HepG2 (cell line): ENCODE results near the gene CHRNG. TPM values are rescaled to one million over a fixed set of nuclear protein-coding genes. Genes with fewer than 3 reads are reported as not detected.
A peak's percentile ranks its signal among the peaks of the same experiment; 100 is the strongest.

Experiments
- BCL6 ChIP-seq: IDR thresholded peaks from 2 replicates; pipeline ENCODE4 v1.6.1; 2016; ENCODE audit warnings: missing genetic modification reagents, missing compliant biosample characterization
- CENPX ChIP-seq: sonication (generic); formaldehyde crosslinking; IDR thresholded peaks from 2 replicates; pipeline ENCODE4 v1.9.0; 2021; ENCODE audit warnings: mild to moderate bottlenecking, missing genetic modification reagents, moderate library complexity
- EP300 ChIP-seq, 3 experiments: sonication (generic) in 1 of 3; formaldehyde crosslinking in 1 of 3; IDR thresholded peaks; 2 replicates each; pipeline versions ENCODE4 v1.5.1 to v1.6.1; 2011 to 2020; ENCODE audit warnings: low read depth in 2 of 3, low read length in 2 of 3, borderline replicate concordance in 1 of 3, improper control_type of control experiment in 1 of 3, mild to moderate bottlenecking in 1 of 3, missing genetic modification reagents in 1 of 3, moderate library complexity in 1 of 3
- ERF ChIP-seq: IDR thresholded peaks from 2 replicates; pipeline ENCODE4 v1.6.1; 2018; ENCODE audit warnings: missing biosample characterization, missing genetic modification reagents
- HCFC1 ChIP-seq: fragments of 150-350 bp; IDR thresholded peaks from 2 replicates; pipeline ENCODE4 v1.6.1; 2014; ENCODE audit warnings: low read depth, low read length
- MIER2 ChIP-seq: IDR thresholded peaks from 2 replicates; pipeline ENCODE4 v1.6.1; 2016; ENCODE audit warnings: missing biosample characterization, missing genetic modification reagents
- PCBP1 ChIP-seq: fragments of 200-400 bp; formaldehyde crosslinking; IDR thresholded peaks from 2 replicates; pipeline ENCODE4 v1.6.1; 2017; ENCODE audit warnings: mild to moderate bottlenecking, low read depth, low read length, borderline replicate concordance
- REXO4 ChIP-seq: sonication (generic); formaldehyde crosslinking; IDR thresholded peaks from 2 replicates; pipeline ENCODE4 v1.8.0; 2022; ENCODE audit warnings: missing genetic modification reagents, mild to moderate bottlenecking, borderline replicate concordance
- SKIL ChIP-seq: sonication (generic); formaldehyde crosslinking; IDR thresholded peaks from 2 replicates; pipeline ENCODE4 v1.8.0; 2022; ENCODE audit warnings: missing genetic modification reagents, mild to moderate bottlenecking, moderate library complexity, borderline replicate concordance
- SRSF1 ChIP-seq: fragments of 200-400 bp; formaldehyde crosslinking; optimal IDR thresholded peaks from 2 replicates; pipeline ENCODE3; 2017; ENCODE audit warnings: mild to moderate bottlenecking, low read depth, low read length, moderate library complexity
- TARDBP ChIP-seq: sonication (generic); formaldehyde crosslinking; IDR thresholded peaks from 2 replicates; pipeline ENCODE4 v1.8.0; 2022; ENCODE audit warnings: mild to moderate bottlenecking, missing genetic modification reagents
- ZBTB20 ChIP-seq: sonication (generic); formaldehyde crosslinking; IDR thresholded peaks from 2 replicates; pipeline ENCODE4 v1.8.1; 2023; ENCODE audit warnings: missing genetic modification reagents, low read depth, mild to moderate bottlenecking, borderline replicate concordance
- ZFYVE20 ChIP-seq: sonication (generic); formaldehyde crosslinking; IDR thresholded peaks from 2 replicates; pipeline ENCODE4 v1.8.0; 2023; ENCODE audit warnings: low read depth, mild to moderate bottlenecking, moderate library complexity, missing genetic modification reagents, borderline replicate concordance
- ZKSCAN5 ChIP-seq: sonication (generic); formaldehyde crosslinking; IDR thresholded peaks from 2 replicates; pipeline ENCODE4 v1.5.1; 2020; ENCODE audit warnings: mild to moderate bottlenecking, missing genetic modification reagents
- ZNF24 ChIP-seq: fragments of 450-650 bp; IDR thresholded peaks from 2 replicates; pipeline ENCODE4 v1.6.1; 2017; ENCODE audit warnings: antibody characterized with exemption, mild to moderate bottlenecking
- ZNF292 ChIP-seq: sonication (generic); formaldehyde crosslinking; IDR thresholded peaks from 2 replicates; pipeline ENCODE4 v1.8.1; 2022; ENCODE audit warnings: mild to moderate bottlenecking, low read depth, missing genetic modification reagents, borderline replicate concordance
- ZNF788 ChIP-seq: sonication (generic); formaldehyde crosslinking; IDR thresholded peaks from 2 replicates; pipeline ENCODE4 v1.5.0; 2020; ENCODE audit warnings: mild to moderate bottlenecking, missing genetic modification reagents, borderline replicate concordance
- ZSCAN31 ChIP-seq: sonication (generic); formaldehyde crosslinking; IDR thresholded peaks from 2 replicates; pipeline ENCODE4 v1.5.0; 2020; ENCODE audit warnings: low read depth, mild to moderate bottlenecking, missing genetic modification reagents
- polyA plus RNA-seq, 8 experiments: library from polyadenylated mRNA; depleted of rRNA in 3 of 8; stranded (reverse) in 7 of 8; unstranded in 1 of 8; fragments of >200 nt; fragmentation: Illumina TruSeq in 4 of 8; extraction: Trizol in 4 of 8; gene quantifications; 2 replicates each; pipeline versions ENCODE4 v1.2.1 to v1.2.3, GENCODE V29; 2011 to 2016; ENCODE audit warnings: low read depth in 4 of 8, missing spikeins in 1 of 8, mixed read lengths in 1 of 8; ENCODE audit not compliant: insufficient read depth in 1 of 8
- total RNA-seq, 5 experiments: library from RNA; depleted of rRNA; stranded (reverse); fragments of >200 nt; fragmentation: Illumina TruSeq; extraction: Trizol; gene quantifications; 2 replicates each; pipeline ENCODE4 v1.2.3, GENCODE V29; 2016; ENCODE audit warnings: low read depth in 1 of 5
- TF ChIP-seq, protein P1 (sequence below): sonication (generic); formaldehyde crosslinking; conservative IDR thresholded peaks from 2 replicates; pipeline ENCODE4 v1.4.0; 2020; ENCODE audit warnings: missing genetic modification reagents
- TF ChIP-seq, protein P2 (sequence below): sonication (generic); formaldehyde crosslinking; IDR thresholded peaks from 2 replicates; pipeline ENCODE4 v1.4.0; 2020; ENCODE audit warnings: missing genetic modification reagents

The CHRNG gene
- total and polyA plus RNA-seq, 2 of the 13 experiments (the other 11 are each of a cell fraction or from before 2014, with no cell fraction given) = not detected

GRCh38 chr2:232574674-232575403, 35.3 kb downstream of the CHRNG start (continued):
- TF ChIP-seq BCL6 (CRISPR knock-in tag) (peak; percentile 71), ERF (CRISPR knock-in tag) (no peak), ZFYVE20 (CRISPR knock-in tag) (no peak), SRSF1 (no peak), TARDBP (CRISPR knock-in tag) (peak; percentile 67), MIER2 (CRISPR knock-in tag) (no peak), CENPX (CRISPR knock-in tag) (no peak), ZNF788 (CRISPR knock-in tag) (no peak), HCFC1 (no peak), ZNF292 (CRISPR knock-in tag) (peak; percentile 33; the same call in 1 of the 2 replicates), EP300 (IDR thresholded peaks at IDR 0.05; ENCODE audit: low read depth in 2 of 2, low read length in 2 of 2) (peak in 1 of 2 experiments; percentile 57; a peak in 1 of 4 replicates), EP300 (CRISPR knock-in tag; IDR thresholded peaks at IDR 0.05; ENCODE audit: borderline replicate concordance) (no peak), SKIL (no peak), REXO4 (CRISPR knock-in tag) (no peak), ZSCAN31 (CRISPR knock-in tag) (peak; percentile 54; the same call in 1 of the 2 replicates), ZNF24 (0 out of 2 replicates have a peak, but pooled peaks have one; percentile 7), ZBTB20 (CRISPR knock-in tag) (peak; percentile 67; the same call in 1 of the 2 replicates), PCBP1 (no peak), ZKSCAN5 (CRISPR knock-in tag) (no peak)
- TF ChIP-seq, protein P1, sequence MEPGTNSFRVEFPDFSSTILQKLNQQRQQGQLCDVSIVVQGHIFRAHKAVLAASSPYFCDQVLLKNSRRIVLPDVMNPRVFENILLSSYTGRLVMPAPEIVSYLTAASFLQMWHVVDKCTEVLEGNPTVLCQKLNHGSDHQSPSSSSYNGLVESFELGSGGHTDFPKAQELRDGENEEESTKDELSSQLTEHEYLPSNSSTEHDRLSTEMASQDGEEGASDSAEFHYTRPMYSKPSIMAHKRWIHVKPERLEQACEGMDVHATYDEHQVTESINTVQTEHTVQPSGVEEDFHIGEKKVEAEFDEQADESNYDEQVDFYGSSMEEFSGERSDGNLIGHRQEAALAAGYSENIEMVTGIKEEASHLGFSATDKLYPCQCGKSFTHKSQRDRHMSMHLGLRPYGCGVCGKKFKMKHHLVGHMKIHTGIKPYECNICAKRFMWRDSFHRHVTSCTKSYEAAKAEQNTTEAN = no peak
- TF ChIP-seq, protein P2, sequence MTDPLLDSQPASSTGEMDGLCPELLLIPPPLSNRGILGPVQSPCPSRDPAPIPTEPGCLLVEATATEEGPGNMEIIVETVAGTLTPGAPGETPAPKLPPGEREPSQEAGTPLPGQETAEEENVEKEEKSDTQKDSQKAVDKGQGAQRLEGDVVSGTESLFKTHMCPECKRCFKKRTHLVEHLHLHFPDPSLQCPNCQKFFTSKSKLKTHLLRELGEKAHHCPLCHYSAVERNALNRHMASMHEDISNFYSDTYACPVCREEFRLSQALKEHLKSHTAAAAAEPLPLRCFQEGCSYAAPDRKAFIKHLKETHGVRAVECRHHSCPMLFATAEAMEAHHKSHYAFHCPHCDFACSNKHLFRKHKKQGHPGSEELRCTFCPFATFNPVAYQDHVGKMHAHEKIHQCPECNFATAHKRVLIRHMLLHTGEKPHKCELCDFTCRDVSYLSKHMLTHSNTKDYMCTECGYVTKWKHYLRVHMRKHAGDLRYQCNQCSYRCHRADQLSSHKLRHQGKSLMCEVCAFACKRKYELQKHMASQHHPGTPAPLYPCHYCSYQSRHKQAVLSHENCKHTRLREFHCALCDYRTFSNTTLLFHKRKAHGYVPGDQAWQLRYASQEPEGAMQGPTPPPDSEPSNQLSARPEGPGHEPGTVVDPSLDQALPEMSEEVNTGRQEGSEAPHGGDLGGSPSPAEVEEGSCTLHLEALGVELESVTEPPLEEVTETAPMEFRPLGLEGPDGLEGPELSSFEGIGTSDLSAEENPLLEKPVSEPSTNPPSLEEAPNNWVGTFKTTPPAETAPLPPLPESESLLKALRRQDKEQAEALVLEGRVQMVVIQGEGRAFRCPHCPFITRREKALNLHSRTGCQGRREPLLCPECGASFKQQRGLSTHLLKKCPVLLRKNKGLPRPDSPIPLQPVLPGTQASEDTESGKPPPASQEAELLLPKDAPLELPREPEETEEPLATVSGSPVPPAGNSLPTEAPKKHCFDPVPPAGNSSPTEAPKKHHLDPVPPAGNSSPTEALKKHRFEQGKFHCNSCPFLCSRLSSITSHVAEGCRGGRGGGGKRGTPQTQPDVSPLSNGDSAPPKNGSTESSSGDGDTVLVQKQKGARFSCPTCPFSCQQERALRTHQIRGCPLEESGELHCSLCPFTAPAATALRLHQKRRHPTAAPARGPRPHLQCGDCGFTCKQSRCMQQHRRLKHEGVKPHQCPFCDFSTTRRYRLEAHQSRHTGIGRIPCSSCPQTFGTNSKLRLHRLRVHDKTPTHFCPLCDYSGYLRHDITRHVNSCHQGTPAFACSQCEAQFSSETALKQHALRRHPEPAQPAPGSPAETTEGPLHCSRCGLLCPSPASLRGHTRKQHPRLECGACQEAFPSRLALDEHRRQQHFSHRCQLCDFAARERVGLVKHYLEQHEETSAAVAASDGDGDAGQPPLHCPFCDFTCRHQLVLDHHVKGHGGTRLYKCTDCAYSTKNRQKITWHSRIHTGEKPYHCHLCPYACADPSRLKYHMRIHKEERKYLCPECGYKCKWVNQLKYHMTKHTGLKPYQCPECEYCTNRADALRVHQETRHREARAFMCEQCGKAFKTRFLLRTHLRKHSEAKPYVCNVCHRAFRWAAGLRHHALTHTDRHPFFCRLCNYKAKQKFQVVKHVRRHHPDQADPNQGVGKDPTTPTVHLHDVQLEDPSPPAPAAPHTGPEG = no peak
